GM12878 (cell line): ENCODE results near the gene NR4A2.

Experiments used
- GABPA ChIP-seq: IDR thresholded peaks from 2 replicates; pipeline ENCODE4 v1.6.1; 2014; ENCODE audit warnings: antibody characterized with exemption, low read depth, mild to moderate bottlenecking, inconsistent platforms
- HCFC1 ChIP-seq: fragments of 150-350 bp; IDR thresholded peaks from 2 replicates; pipeline ENCODE4 v1.6.1; 2014; ENCODE audit warnings: low read length
- NR2C2 ChIP-seq: IDR thresholded peaks from 2 replicates; pipeline ENCODE4 v1.6.1; 2011; ENCODE audit warnings: borderline replicate concordance, low read depth; ENCODE audit not compliant: control insufficient read depth, insufficient read length
- RAD21 ChIP-seq: IDR thresholded peaks from 2 replicates; pipeline ENCODE4 v1.6.1; 2011; ENCODE audit warnings: mild to moderate bottlenecking, low read depth, low read length, moderate library complexity; ENCODE audit not compliant: insufficient read depth
- RCOR1 ChIP-seq: conservative IDR thresholded peaks from 2 replicates; pipeline ENCODE4 v1.6.1; 2012; ENCODE audit warnings: low read depth, low read length, improper control_type of control experiment
- RFX5 ChIP-seq: IDR thresholded peaks from 2 replicates; pipeline ENCODE4 v1.6.1; 2011; ENCODE audit warnings: low read depth, low read length, improper control_type of control experiment
- TF ChIP-seq, protein P1 (sequence below): fragments of 450-650 bp; IDR thresholded peaks from 2 replicates; pipeline ENCODE4 v1.6.1; 2017; ENCODE audit warnings: mild to moderate bottlenecking
- TF ChIP-seq, protein P2 (sequence below), 3 experiments: IDR thresholded peaks in 2 of 3; conservative IDR thresholded peaks in 1 of 3; 2 replicates each; pipeline ENCODE4 v1.5.1; 2011; ENCODE audit warnings: low read depth in 3 of 3, low read length in 3 of 3, mild to moderate bottlenecking in 3 of 3, control low read depth in 2 of 3, moderate library complexity in 2 of 3, inconsistent platforms in 1 of 3, mixed read lengths in 1 of 3; ENCODE audit not compliant: control insufficient read depth in 2 of 3, insufficient read depth in 1 of 3; ENCODE audit errors: extremely low read depth in 1 of 3

DNA sequence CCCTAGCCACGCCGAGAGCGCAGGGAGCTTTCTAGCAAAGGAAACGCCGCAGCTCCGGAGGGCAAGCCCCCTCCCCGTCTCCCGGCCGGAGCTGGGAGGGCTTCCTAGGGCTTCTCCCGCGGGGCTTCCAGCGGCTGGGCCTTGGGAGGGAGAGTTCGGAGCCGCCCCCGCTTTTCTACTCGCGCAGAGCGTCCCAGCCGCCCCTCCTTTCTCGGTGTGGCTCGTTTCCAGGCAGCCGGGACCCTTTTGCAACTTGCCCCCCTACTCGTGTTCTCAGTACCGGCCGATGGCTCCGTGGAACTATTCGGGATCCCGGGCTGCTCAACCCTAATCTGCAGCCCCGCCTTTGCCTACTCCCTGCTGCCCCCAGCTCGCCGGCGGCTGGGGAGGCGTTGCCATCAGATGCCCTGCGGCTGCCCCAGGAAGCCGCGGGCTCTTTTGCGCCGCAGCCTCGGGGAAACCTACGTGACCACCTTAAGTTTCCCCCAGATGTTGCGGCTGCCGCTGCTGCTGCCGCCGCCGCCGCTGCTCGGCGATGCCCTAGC, 1.5 kb upstream of the NR4A2 start:
- no peak for TF ChIP-seq RCOR1
- TF ChIP-seq GABPA, result no peak
- TF ChIP-seq, protein P1, sequence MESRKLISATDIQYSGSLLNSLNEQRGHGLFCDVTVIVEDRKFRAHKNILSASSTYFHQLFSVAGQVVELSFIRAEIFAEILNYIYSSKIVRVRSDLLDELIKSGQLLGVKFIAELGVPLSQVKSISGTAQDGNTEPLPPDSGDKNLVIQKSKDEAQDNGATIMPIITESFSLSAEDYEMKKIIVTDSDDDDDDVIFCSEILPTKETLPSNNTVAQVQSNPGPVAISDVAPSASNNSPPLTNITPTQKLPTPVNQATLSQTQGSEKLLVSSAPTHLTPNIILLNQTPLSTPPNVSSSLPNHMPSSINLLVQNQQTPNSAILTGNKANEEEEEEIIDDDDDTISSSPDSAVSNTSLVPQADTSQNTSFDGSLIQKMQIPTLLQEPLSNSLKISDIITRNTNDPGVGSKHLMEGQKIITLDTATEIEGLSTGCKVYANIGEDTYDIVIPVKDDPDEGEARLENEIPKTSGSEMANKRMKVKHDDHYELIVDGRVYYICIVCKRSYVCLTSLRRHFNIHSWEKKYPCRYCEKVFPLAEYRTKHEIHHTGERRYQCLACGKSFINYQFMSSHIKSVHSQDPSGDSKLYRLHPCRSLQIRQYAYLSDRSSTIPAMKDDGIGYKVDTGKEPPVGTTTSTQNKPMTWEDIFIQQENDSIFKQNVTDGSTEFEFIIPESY, result no peak
- TF ChIP-seq, protein P2, sequence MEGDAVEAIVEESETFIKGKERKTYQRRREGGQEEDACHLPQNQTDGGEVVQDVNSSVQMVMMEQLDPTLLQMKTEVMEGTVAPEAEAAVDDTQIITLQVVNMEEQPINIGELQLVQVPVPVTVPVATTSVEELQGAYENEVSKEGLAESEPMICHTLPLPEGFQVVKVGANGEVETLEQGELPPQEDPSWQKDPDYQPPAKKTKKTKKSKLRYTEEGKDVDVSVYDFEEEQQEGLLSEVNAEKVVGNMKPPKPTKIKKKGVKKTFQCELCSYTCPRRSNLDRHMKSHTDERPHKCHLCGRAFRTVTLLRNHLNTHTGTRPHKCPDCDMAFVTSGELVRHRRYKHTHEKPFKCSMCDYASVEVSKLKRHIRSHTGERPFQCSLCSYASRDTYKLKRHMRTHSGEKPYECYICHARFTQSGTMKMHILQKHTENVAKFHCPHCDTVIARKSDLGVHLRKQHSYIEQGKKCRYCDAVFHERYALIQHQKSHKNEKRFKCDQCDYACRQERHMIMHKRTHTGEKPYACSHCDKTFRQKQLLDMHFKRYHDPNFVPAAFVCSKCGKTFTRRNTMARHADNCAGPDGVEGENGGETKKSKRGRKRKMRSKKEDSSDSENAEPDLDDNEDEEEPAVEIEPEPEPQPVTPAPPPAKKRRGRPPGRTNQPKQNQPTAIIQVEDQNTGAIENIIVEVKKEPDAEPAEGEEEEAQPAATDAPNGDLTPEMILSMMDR (IDR thresholded peaks at IDR 0.05 in 2 of 3, conservative IDR thresholded peaks at IDR 0.05 in 1 of 3; ENCODE audit: control insufficient read depth in 2 of 3, extremely low read depth in 1 of 3, insufficient read depth in 1 of 3, low read depth in 3 of 3, low read length in 3 of 3), result no peak
- no peak for TF ChIP-seq RAD21
- no peak for TF ChIP-seq RFX5
- TF ChIP-seq HCFC1, result no peak
- no peak for TF ChIP-seq NR2C2
